Heart right ventricle (tissue), 16 donors: Measurements from ENCODE around the gene CYBRD1. TPM values are rescaled to one million over a fixed set of nuclear protein-coding genes. Genes with fewer than 3 reads are reported as not detected.

Experiments
- ATAC-seq, 8 donors: fragments of 200-7000 bp; cut with Tn5 transposase; one replicate each; pipeline ENCODE4 v1.9.1; 2020; ENCODE audit warnings: mild to moderate bottlenecking in 8 of 8, moderate library complexity in 8 of 8, moderate number of reproducible peaks in 1 of 8
- DNase-seq, 2 donors: peaks; one replicate each; pipeline ENCODE4 v3.0.0-alpha.2; 2020
- H3K27ac ChIP-seq, 10 donors: fragments of 200-600 bp; sonication (generic) in 2 of 10; one replicate each; pipeline versions ENCODE4 v1.5.0 to v1.8.0; 2020 to 2022; ENCODE audit warnings: mild to moderate bottlenecking in 3 of 10
- H3K27me3 ChIP-seq, 7 donors: fragments of 200-600 bp; one replicate each; pipeline ENCODE4 v1.8.0; 2021 to 2022; ENCODE audit warnings: mild to moderate bottlenecking in 2 of 7
- H3K36me3 ChIP-seq, 9 donors: fragments of 200-600 bp; sonication (generic) in 1 of 9; one replicate each; pipeline versions ENCODE4 v1.5.0 to v1.8.0; 2020 to 2022; ENCODE audit warnings: mild to moderate bottlenecking in 2 of 9
- H3K4me1 ChIP-seq, 9 donors: fragments of 200-600 bp; sonication (generic) in 1 of 9; one replicate each; pipeline versions ENCODE4 v1.5.0 to v1.8.0; 2020 to 2022; ENCODE audit warnings: mild to moderate bottlenecking in 4 of 9
- H3K4me3 ChIP-seq, 10 donors: fragments of 200-600 bp; sonication (generic) in 2 of 10; one replicate each; pipeline versions ENCODE4 v1.5.0 to v1.8.0; 2020 to 2022; ENCODE audit warnings: mild to moderate bottlenecking in 7 of 10, moderate library complexity in 2 of 10
- H3K9me3 ChIP-seq, 11 donors: fragments of 200-600 bp in 10 of 11; sonication (generic) in 2 of 11; one replicate each; pipeline versions ENCODE4 v1.5.0 to v1.8.0; 2013 to 2022; ENCODE audit warnings: mild to moderate bottlenecking in 2 of 11, control low read depth in 1 of 11, moderate library complexity in 1 of 11
- WGBS, 2 donors: extraction: QIAGEN DNeasy Blood & Tissue Kit; methylation state at CpG; one replicate each; pipeline ENCODE4 v1.1.7; 2013; ENCODE audit warnings: inconsistent platforms in 1 of 2; 5-methylcytosine and 5-hydroxymethylcytosine counted together
- intact Hi-C, 10 donors: fragments of 100-400 bp; cut with DNase I; formaldehyde crosslinking; loops; one replicate each; pipeline versions ENCODE4 v1.11.1 to v1.14.2; 2022
- polyA plus RNA-seq, 2 donors: library from polyadenylated mRNA; stranded (reverse); fragments of 200-250 nt; gene quantifications; one replicate each; pipeline ENCODE4 v1.2.3, GENCODE V29; 2013
- total RNA-seq, 10 donors: library from RNA; stranded (reverse); fragmentation: NEBNext Ultra II Directional in 3 of 10; extraction: Animal tissue kit (Norgen Biotek cat#: 25700) in 3 of 10; gene quantifications; one replicate each; pipeline versions ENCODE4 v1.2.1 to v1.2.4, GENCODE V29; 2021 to 2023
- TF ChIP-seq, protein P1 (sequence below), 9 donors: fragments of 200-600 bp; sonication (generic) in 2 of 9; IDR thresholded peaks; one replicate each; pipeline versions ENCODE4 v1.5.0 to v1.8.0; 2021 to 2022; ENCODE audit warnings: antibody characterized with exemption in 9 of 9, mild to moderate bottlenecking in 5 of 9, moderate library complexity in 1 of 9
- donor health status: Arrhythmogenic right ventricular cardiomyopathy.
- donor health status: ischemic (EF 13 %, LVEDD 7.1; RV severe dilation, severe dysfunction).
- donor health status: healthy with polysubstance abuse.
- donor health status: DM: no; HTN: yes; CAD: no.
- donor health status: DM: no; HTN: no; CAD: no.
- donor health status: ischemic (EF 25% LVEDD 6.9; RV normal size, moderate dysfunction).
- donor health status: ischemic (EF 25% LVEDD 5.7; RV mildly dilated, moderate dysfunction).
- donor health status: healthy.
- donor health status: DM: yes; HTN: yes; CAD: no.
- donor health status: Ischemic cardiomyopathy.
- donor health status: ischemic (EF 35%, LVEDD 5.7; RV mildly dilated, moderate dysfunction).
- donor health status: nonischemic (EF 11% LVEDD 7.7; RV severe dilation, severe dysfunction).
- donor health status: DM: yes; HTN: yes; CAD: no.
- donor health status: PGD.
- donor health status: ischemic (EF 29% LVEDD 5.4; RV normal size, mild dysfunction).
- donor health status: nonischemic (EF 23%, LVEDD 6.1; RV moderate dilation, normal function).

Gene CYBRD1
- total and polyA plus RNA-seq, 12 donors: 26.1 to 67.5 (median 44.5) TPM

GRCh38 chr2:171485116-171485515 is 37.2 kb upstream of the CYBRD1 start:
- peaks cover 0 to 9% (median 0%) of the 10 kb centered on the region in 11 donors for H3K9me3 ChIP-seq
- H3K4me3 ChIP-seq: no peak overlapping the region
- no peaks in the 10 kb centered on the region for H3K27me3 ChIP-seq
- DNase-seq (no peak), ATAC-seq (no peak)
- TF ChIP-seq, protein P1, sequence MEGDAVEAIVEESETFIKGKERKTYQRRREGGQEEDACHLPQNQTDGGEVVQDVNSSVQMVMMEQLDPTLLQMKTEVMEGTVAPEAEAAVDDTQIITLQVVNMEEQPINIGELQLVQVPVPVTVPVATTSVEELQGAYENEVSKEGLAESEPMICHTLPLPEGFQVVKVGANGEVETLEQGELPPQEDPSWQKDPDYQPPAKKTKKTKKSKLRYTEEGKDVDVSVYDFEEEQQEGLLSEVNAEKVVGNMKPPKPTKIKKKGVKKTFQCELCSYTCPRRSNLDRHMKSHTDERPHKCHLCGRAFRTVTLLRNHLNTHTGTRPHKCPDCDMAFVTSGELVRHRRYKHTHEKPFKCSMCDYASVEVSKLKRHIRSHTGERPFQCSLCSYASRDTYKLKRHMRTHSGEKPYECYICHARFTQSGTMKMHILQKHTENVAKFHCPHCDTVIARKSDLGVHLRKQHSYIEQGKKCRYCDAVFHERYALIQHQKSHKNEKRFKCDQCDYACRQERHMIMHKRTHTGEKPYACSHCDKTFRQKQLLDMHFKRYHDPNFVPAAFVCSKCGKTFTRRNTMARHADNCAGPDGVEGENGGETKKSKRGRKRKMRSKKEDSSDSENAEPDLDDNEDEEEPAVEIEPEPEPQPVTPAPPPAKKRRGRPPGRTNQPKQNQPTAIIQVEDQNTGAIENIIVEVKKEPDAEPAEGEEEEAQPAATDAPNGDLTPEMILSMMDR (IDR thresholded peaks at IDR 0.05): no peak
- H3K27ac ChIP-seq: no peak overlapping the region
- intact Hi-C loops: no loop called here
- H3K36me3 ChIP-seq: peaks cover 0 to 50% (median 7%) of the 10 kb centered on the region in 9 donors
- WGBS, 2 donors: 75 to 88% methylated on average over 1 of the region's 1 CpG
- H3K4me1 ChIP-seq: no peaks in the 10 kb centered on the region

- intact Hi-C loops: no loop called here
- no peaks in the 10 kb centered on the region for H3K4me1 ChIP-seq
- no peak for DNase-seq
- peaks cover 0 to 9% (median 0%) of the 10 kb centered on the region in 11 donors for H3K9me3 ChIP-seq
- H3K36me3 ChIP-seq: peaks cover 0 to 30% (median 0%) of the 10 kb centered on the region in 9 donors
- no peaks in the 10 kb centered on the region for H3K27me3 ChIP-seq
- 98 to 99% methylated on average over 6 of the region's 6 CpGs for WGBS, 2 donors
- H3K27ac ChIP-seq: no peak overlapping the region
- TF ChIP-seq, protein P1 (IDR thresholded peaks at IDR 0.05): no peak
- no peak for ATAC-seq
- H3K4me3 ChIP-seq: no peak overlapping the region
These were observed 35.1 kb upstream of the CYBRD1 start for GRCh38 chr2:171487201-171487600.

DNA sequence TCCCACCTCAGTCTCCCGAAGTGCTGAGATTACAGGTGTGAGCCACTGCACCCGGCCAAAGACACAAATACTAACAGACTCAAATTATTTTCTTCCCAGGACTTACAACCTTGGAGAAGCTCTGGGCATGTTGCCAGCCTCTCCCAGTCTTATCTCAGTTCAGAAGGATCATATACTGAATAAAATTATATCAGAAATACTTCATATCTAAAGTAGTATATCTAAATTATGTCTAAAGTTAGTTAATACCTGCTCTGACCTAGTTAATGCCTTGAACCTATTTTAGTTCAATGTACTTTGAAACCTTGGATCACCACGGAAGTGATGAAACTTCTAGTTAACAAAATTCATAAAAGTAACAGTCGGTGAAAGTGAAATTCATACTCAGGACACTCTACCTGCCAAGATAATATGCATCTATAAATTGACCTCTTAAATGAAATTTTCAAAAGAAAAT is 34.4 kb upstream of the CYBRD1 start:
- H3K36me3 ChIP-seq: peaks cover 0 to 23% (median 0%) of the 10 kb centered on the region in 9 donors
- no peak overlapping the region for H3K4me3 ChIP-seq
- TF ChIP-seq, protein P1 (IDR thresholded peaks at IDR 0.05): no peak
- no peak for DNase-seq
- ATAC-seq: no peak
- H3K27me3 ChIP-seq: no peaks in the 10 kb centered on the region
- WGBS, 2 donors: 73 to 84% methylated on average over 4 of the region's 4 CpGs
- no peaks in the 10 kb centered on the region for H3K4me1 ChIP-seq
- intact Hi-C loops: no loop called here
- H3K9me3 ChIP-seq: peaks cover 0 to 9% (median 0%) of the 10 kb centered on the region in 11 donors
- no peak overlapping the region for H3K27ac ChIP-seq

- no peak for ATAC-seq
- intact Hi-C loops: no loop called here
- H3K36me3 ChIP-seq: peaks cover 0 to 1% (median 0%) of the 10 kb centered on the region in 9 donors
- no peak overlapping the region for H3K4me3 ChIP-seq
- 87 to 93% methylated on average over 2 of the region's 2 CpGs for WGBS, 2 donors
- no peaks in the 10 kb centered on the region for H3K27me3 ChIP-seq
- no peak for DNase-seq
- TF ChIP-seq, protein P1 (IDR thresholded peaks at IDR 0.05): no peak
- no peaks in the 10 kb centered on the region for H3K4me1 ChIP-seq
- H3K9me3 ChIP-seq: peaks cover 0 to 9% (median 0%) of the 10 kb centered on the region in 11 donors
- H3K27ac ChIP-seq: no peak overlapping the region
These were observed 31.7 kb upstream of the CYBRD1 start for GRCh38 chr2:171490577-171490976.
